ENCODE measurements around the gene SEPTIN10.
"Not testable (repeated sequence)": the region's sequence is repeated elsewhere in the genome, so short reads cannot be mapped to it uniquely, and the experiment has no call there.

The SEPTIN10 gene

GRCh38 chr2:109542384-109542783 is 71.4 kb downstream of the SEPTIN10 start:
- DNase-seq: no peak

GRCh38 chr2:109538546-109538945 is 75.2 kb downstream of the SEPTIN10 start:
- DNase-seq: no peak

DNA sequence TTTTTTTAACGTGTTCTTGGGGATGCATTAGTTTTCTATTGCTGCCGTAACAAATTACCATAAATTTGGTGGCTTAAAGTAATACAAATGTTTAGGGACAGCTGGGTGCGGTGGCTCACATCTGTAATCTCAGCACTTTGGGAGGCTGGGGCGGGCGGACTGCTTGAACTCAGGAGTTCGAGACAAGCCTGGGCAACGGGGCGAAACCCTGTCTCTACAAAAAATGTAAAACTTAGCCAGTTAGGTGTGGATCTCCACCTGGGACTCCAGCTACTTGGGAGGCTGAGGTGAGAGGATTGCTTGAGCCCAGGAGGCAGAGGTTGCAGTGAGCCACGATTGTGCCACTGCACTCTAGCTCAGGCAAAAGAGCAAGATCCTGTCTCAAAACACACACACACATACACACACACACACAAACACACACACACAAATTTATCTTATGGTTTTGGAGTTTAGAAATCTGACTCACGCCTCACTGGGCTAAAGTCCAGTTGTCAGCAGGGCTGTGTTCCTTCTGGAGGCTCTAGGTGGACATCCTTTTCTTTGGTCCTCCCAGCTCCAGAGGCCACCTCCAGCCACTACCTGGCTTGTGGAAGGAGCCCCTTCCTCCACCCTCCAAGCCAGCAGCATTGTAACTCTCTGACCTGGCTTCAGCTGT is 76.1 kb downstream of the SEPTIN10 start:
- no peak for DNase-seq

- not testable (repeated sequence) for DNase-seq
These were observed 77.2 kb downstream of the SEPTIN10 start for GRCh38 chr2:109536556-109536955.

DNA sequence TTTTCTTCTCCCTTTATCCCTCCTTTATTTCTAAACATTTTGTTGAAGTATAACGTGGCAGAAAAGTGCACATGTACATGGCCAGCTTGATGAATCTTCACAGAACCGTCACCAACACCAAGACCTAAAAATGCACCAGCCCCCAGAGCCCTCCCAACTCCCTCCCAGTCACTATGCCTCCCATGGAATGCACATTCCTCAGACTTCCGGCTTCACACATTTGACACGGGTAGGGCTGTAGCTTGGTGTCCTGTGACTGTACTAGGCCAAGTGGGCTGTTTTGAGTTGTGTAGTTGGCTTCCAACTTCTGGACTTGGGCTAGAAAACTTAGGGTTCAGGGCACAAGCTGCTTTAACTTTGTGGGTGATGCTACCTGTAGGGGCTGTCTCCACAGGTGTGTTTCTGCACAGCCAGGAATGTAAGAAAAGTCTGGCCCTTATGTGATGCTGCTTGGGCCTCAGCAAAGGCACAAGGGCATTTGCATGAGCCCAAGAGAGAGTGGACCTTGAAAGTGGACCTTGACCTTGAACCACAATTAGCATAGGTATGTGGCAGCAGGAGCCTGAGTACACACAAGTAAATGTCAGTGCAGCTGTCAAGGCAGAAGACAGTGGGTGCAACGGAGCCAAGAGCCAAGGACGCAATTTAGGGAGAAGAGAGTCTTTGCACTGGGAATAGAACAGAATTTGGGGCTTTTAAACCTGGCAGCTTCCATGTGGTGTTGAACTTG is 78.4 kb downstream of the SEPTIN10 start:
- no peak for DNase-seq

DNA sequence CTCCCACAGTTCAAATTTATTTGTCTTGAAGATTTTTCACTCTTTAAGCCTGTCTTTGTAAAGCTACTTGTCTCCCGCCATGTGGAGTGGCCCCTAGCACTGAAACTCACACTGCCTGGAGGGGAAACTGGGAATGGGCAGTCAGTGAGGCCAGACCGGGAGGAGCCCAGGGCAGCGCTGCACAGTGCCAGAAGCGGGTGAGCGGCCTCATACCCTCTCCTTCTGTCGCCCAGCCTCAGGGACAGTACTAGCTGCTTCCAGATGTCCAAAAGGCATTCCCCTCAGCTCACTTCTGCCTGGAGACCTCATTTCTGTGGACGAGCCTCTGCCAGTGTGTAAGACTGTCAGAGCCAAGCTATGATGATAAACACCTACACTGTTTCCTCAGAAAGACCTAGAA is 79.9 kb downstream of the SEPTIN10 start:
- DNase-seq: no peak

DNA sequence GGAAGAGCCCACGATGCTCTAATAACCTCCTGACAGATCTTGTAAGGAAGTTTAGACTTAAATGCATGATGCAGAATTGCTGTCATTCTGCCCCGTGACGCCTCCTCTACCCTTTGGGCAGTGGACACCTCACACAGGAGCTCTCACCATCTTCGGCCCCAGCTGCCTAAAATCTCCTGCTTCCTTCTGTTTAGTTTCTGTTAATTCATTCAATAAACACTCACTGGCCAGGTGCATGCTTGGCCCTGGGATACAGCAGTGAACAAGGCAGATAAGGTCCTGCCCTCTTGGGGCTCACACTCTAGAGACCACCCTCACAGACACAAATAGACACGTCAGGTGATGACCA is 81.1 kb downstream of the SEPTIN10 start:
- no peak for DNase-seq

DNA sequence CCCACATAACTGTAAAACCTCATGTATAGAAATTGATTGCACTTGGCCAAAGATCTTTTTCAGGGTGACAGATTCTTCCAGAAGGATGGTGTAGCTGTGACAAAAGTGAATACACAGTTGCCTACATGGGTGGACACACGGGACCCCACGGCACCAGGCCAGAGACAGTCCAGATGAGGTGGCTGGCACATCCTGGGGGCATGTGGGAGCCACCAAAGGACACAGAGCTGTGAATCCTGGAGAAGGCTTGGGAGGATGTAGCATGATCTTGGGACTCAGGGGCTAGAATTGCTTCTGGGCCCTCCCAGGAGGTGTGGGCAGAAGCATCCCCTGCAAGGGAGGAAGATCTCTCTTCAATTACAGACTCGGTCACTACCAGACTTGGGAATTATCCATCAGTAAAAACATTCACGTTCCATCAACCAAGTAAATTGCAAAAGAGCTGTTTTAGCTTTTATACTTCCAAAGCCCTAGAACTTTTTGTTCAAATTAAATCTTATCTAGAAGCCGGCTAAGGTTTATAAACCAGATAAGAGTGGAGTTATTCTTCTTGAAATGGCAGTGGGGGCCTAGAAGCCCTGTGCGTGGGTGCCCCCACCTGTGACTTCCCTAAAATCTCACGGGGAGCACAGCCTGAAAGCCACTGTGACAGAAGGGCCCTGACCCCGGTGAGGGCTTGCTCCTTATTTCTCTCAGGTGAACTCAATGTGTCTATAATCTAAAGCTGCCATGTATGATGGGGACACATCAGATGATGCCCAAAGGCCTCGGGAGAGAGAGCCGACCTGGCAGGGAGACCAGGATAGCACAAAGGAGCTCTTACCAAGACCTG is 81.7 kb downstream of the SEPTIN10 start:
- DNase-seq: no peak

GRCh38 chr2:109531221-109531620 is 82.5 kb downstream of the SEPTIN10 start:
- DNase-seq: no peak

DNA sequence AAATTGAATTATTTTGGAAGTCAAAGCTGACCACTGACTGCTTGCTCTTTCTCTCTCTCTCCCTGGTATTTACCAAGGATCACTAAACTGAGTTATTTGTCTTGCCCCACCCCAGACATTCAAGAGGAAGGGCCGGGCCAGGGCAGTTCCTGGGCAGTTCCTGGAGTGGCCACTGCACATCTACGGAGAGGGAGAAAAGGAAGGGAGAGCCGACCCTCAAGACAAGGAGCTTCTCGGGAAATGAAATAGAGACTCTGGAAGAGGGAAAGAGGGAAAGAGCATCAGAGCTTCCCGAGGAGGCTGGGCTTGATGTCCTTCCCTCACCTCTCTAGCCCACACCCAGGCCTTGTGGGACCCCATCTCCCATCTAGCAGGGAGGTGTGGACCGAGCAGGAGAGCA is 83.1 kb downstream of the SEPTIN10 start:
- no peak for DNase-seq

- DNase-seq: no peak
These were observed 84.0 kb downstream of the SEPTIN10 start for GRCh38 chr2:109529532-109530449.

DNA sequence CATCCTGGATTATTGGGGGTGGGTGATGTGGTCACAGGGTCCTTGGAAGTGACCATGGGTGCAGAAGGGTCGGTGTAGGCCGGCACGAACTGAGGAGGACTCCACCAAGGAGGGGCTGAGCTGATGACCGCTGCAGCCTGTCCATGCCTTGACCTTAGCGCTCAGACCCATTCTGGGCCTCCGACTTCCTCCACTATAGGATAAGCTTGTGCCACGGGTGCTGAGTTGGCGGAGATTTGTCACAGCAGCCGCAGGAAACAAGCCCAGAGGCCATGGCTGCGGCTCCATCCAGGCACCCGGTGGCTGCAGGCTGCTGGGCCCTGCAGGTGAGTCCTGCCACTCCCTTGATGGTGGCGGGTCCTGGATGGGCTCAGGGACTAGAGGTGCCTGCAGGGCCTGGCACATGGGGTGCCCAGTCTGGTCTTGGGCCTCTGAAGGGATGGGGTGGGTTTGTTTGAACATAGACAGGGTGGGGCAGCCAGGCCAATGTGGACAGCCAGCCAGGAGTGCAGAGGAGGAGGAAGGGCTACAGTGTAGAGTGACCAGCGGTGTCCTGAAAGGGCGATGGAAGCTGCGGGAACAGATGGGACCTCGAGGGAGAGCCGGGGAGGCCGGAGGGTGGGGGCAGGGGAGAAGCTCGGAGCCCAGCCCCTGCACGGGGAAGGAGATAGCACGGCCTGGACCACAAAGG is 84.8 kb downstream of the SEPTIN10 start:
- DNase-seq: no peak

DNA sequence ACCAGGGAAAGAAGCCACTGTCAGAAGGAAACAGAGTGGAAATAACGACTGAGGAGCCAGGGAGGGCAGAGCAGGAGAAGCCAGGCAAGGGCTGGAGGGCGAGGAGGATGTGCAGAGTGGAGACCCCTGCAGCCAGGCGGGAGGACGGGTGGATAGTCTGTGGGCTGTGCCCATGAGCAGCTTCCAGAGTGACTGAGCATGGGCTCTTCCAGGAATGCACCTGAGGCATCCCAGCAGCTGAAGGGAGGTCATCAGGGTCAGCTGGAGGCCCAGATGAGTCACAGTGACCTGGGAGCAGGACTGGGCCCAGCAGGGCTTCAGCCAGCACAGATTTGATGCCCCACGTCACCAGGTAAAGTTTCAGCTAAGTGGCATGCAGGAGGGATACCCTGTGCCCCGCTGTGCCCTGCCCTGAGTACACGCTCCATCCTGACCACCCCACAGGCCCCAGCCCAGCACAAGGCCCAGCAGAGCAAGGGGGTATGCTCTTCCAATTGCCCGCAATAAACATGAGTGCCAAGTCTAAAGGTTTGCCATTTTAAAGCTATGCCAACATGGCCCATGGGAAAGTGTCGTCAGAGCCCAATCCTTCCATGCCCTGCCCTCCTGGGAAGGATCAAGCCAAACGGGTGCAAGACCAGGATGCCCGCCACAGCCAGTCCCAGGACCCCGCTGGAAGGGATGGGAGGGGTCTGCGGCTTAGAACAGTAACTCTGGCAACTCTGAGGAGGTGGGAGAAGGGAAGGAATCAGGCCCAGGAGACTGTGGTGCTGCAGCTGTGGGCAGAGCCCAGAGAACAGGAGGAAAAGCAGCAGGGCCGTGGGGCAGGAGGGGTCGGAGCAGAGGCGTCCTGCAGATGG is 85.7 kb downstream of the SEPTIN10 start:
- DNase-seq: no peak

GRCh38 chr2:109527079-109527478 is 86.7 kb downstream of the SEPTIN10 start:
- no peak for DNase-seq

GRCh38 chr2:109526442-109526970 is 87.3 kb downstream of the SEPTIN10 start:
- DNase-seq: no peak

GRCh38 chr2:109525836-109526235 is 87.9 kb downstream of the SEPTIN10 start:
- no peak for DNase-seq

- no peak for DNase-seq
These were observed 90.0 kb downstream of the SEPTIN10 start for GRCh38 chr2:109523536-109524361.

- DNase-seq: no peak
These were observed 90.6 kb downstream of the SEPTIN10 start for GRCh38 chr2:109523121-109523520.

DNA sequence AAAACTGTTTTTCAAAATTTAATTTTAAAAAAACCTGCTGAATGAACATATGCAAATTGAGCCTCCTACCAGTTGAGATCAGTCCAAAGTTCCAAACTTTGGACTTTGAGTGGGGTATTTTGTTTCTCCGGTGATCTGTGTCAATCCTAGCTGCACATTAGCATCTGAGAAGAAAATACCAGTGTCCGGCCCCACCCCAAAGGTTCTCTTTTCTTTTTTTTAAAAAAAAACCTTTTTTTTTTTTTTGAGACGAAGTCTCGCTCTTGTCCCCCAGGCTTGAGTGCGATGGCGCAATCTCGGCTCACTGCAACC is 91.7 kb downstream of the SEPTIN10 start:
- no peak for DNase-seq

All from Kasumi-1 (cell line).